ENCODE results near the gene OTOR.

OTOR gene

DNA sequence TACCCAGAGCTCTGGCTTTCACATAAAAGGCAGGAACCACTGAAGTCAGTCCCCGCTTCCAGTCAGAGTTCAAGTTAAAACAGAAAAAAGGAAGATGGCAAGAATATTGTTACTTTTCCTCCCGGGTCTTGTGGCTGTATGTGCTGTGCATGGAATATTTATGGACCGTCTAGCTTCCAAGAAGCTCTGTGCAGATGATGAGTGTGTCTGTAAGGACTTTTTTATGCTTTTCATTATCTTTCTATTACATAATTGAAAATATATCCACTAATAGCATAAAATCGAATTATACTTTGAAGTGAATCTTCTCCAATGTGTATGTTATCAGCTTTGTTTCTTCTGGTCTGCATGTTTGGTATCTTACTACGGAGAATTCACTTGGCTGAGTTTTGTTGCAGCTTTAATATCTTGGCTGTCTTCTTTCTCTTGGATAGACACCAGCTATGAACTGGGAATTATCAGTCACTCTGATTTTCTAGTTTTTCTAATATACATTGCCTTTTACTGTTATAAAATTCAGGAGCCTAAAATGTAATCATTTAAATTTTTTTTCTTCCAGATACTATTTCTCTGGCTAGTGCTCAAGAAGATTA lies at the start of gene OTOR:
OTOR (plus strand) TSS at position 51 of the 593 bp plus-strand sequence; CDS start at position 95, 44 bp downstream.
- no peak for TF ChIP-seq CTCF (IDR thresholded peaks at IDR 0.05; ENCODE audit: low read depth, low read length)
- no peak for DNase-seq (ENCODE audit: low read depth in 2 of 2)
- no peak within 1 kb of the TSS for H3K4me3 ChIP-seq (replicated peaks in 1 of 2; ENCODE audit: low read depth in 2 of 2, low read length in 2 of 2)

DNA sequence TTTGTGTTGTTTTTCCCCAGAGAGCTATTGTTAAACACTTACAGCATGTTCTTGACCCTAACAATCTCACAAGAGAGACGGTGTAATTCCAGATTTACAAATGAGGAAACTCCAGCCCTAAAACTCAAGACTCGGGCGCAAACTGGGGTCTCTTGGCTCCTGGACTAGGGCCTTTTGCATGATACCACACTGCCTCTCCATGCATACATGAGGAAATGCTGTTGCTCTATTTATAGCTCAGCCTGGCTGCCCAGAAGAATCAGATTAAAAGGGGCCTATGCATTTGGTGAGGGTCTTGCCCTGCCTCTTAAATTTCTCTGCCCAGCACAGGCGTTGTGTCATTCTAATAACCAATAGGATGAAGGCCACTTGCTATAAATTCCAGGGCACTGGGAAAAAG lies 48.9 kb upstream of the OTOR start:
- TF ChIP-seq CTCF (IDR thresholded peaks at IDR 0.05; ENCODE audit: low read depth, low read length), result no peak
- H3K4me3 ChIP-seq (replicated peaks in 1 of 2; ENCODE audit: low read depth in 2 of 2, low read length in 2 of 2), result no peak overlapping the region
- DNase-seq (ENCODE audit: low read depth in 2 of 2), result no peak

DNA sequence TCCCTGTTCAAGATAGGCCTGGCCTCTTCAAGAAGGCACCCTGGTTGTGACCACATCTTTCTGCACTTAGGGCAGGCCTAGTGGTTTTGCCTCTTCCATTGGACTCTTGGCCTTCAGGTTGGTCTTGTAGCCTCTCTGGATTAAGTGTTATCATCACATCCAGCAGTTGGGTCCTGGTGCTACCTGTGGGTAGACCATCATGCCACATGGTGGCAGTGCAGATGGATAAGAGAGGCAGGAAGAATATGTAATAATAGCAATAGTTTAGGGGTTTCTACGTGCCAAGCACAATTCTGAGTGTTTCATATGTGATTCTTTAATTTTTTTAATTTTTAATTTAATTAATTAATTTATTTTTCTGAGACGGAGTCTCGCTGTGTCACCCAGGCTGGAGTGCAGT lies 46.9 kb upstream of the OTOR start:
- no peak for TF ChIP-seq CTCF (IDR thresholded peaks at IDR 0.05; ENCODE audit: low read depth, low read length)
- no peak overlapping the region for H3K4me3 ChIP-seq (replicated peaks in 1 of 2; ENCODE audit: low read depth in 2 of 2, low read length in 2 of 2)
- DNase-seq (ENCODE audit: low read depth in 2 of 2), result peak in 1 of 2 donors; percentile 1

- no peak for DNase-seq (ENCODE audit: low read depth in 2 of 2)
- no peak for TF ChIP-seq CTCF (IDR thresholded peaks at IDR 0.05; ENCODE audit: low read depth, low read length)
- no peak overlapping the region for H3K4me3 ChIP-seq (replicated peaks in 1 of 2; ENCODE audit: low read depth in 2 of 2, low read length in 2 of 2)
Observed at GRCh38 chr20:16703570-16703969, 44.6 kb upstream of the OTOR start.

DNA sequence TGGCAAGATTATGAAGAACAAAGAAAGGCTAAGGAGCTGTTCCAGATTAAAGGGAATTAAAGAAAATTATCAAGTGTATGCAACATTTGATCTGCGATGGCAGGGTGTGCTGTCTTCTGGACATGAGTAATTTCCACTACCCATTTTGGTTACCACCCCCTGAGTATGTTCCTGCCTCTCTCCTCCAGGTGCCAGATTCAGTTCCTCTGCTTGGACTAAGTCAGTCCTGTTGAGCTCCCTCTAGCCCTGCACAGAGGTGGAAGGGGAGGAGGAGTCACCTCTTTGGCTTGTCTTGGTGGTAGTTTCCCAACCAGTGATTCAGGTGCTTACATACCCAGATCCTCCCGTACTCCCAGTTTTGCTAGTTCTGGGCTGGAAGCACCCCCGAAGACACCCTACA lies 40.5 kb upstream of the OTOR start:
- no peak for DNase-seq (ENCODE audit: low read depth in 2 of 2)
- H3K4me3 ChIP-seq (replicated peaks in 1 of 2; ENCODE audit: low read depth in 2 of 2, low read length in 2 of 2), result no peak overlapping the region
- no peak for TF ChIP-seq CTCF (IDR thresholded peaks at IDR 0.05; ENCODE audit: low read depth, low read length)

DNA sequence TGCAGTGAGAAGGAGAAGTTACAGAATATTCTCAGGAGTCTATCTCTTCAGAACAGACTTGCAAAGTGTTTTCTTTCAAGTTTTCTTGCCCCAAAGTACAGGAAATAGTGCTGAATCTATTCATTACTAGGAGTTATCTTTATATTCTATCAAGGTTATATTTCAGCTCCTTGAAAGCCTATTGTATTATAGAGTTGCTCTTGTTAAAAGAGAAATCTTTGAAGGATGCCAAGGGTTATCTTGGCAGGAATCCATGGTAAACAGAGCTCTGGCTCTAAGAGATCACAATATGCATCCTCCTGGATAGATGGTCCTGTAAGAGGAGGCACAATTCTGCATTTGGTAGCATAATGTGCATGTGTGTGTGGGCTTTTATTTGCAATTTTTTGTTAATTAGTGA lies 39.6 kb upstream of the OTOR start:
- no peak for DNase-seq (ENCODE audit: low read depth in 2 of 2)
- H3K4me3 ChIP-seq (replicated peaks in 1 of 2; ENCODE audit: low read depth in 2 of 2, low read length in 2 of 2), result no peak overlapping the region
- TF ChIP-seq CTCF (IDR thresholded peaks at IDR 0.05; ENCODE audit: low read depth, low read length), result no peak

DNA sequence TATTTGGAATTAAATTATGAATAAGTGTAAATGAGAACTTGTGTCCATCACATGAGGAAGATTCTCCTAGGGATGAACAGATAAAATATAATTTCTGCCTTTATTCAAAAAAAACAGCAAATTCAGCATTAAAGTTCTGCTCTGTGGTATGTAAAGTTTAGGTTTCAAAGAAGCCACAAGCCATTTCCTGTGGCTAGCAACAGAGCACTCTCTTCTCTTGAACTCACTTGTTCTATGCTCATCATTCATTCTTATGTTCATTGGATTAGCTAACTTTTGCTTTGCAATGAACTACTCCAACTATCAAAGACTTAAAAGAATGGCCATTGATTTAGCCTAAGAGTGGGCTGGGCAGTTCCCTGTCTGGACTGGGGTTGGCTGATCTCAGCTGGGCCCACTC lies 39.1 kb upstream of the OTOR start:
- no peak for DNase-seq (ENCODE audit: low read depth in 2 of 2)
- TF ChIP-seq CTCF (IDR thresholded peaks at IDR 0.05; ENCODE audit: low read depth, low read length), result no peak
- no peak overlapping the region for H3K4me3 ChIP-seq (replicated peaks in 1 of 2; ENCODE audit: low read depth in 2 of 2, low read length in 2 of 2)

Measured in cardiac fibroblast (primary cell).